AG10803 (cell line): Measurements from ENCODE around the gene TBC1D22A.
"Not testable (repeated sequence)": the region's sequence is repeated elsewhere in the genome, so short reads cannot be mapped to it uniquely, and the experiment has no call there.

Source experiments
- DNase-seq: peaks from one replicate; pipeline ENCODE4 v3.0.0; 2010; ENCODE audit warnings: low read depth
- H3K4me3 ChIP-seq: 2 replicates; pipeline ENCODE4 v1.5.1; 2011; ENCODE audit warnings: mild to moderate bottlenecking, low read length, control low read depth
- TF ChIP-seq, protein P1 (sequence below): conservative IDR thresholded peaks from 2 replicates; pipeline ENCODE4 v1.5.1; 2011; ENCODE audit warnings: mild to moderate bottlenecking, low read length, control low read depth, inconsistent platforms

Gene TBC1D22A

DNA sequence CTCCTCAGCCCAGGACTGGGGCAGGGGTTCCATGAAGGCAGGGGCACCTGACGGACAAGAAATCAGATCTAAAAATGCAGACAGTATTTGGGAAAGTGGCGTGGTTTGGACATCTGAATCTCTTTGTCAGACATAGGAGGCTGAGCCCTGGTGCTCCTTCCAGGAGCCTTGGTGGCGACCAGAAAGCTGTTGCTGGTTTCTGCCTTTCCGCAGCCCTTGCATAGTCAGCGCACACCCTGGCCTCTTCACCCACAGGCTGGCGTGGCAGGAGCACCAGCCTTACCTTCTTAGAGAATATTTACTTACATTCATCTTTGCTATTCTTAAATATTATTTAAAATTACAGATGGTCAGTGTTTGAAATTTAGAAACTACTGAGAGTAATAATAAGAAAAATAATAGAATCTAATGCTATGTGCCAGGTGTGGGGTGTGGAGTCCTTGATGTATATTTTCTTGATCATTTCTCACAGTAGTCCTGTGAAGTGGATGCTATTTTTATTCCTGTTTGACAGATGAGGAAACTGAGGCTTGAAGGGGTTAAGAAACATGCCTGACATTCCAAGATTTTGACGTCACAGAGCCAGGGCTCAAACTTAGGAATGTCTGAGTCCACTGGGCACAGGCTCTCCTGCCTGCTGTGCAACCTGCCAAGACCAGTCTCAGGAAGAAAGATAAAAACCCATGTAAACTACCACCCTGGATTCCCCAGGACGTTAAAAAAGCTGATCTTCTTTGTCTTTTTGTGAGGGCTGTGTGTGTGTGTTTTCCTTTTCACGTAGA lies 51.6 kb downstream of the TBC1D22A start:
- TF ChIP-seq, protein P1, sequence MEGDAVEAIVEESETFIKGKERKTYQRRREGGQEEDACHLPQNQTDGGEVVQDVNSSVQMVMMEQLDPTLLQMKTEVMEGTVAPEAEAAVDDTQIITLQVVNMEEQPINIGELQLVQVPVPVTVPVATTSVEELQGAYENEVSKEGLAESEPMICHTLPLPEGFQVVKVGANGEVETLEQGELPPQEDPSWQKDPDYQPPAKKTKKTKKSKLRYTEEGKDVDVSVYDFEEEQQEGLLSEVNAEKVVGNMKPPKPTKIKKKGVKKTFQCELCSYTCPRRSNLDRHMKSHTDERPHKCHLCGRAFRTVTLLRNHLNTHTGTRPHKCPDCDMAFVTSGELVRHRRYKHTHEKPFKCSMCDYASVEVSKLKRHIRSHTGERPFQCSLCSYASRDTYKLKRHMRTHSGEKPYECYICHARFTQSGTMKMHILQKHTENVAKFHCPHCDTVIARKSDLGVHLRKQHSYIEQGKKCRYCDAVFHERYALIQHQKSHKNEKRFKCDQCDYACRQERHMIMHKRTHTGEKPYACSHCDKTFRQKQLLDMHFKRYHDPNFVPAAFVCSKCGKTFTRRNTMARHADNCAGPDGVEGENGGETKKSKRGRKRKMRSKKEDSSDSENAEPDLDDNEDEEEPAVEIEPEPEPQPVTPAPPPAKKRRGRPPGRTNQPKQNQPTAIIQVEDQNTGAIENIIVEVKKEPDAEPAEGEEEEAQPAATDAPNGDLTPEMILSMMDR, result no peak
- peak; percentile 76 for DNase-seq

DNA sequence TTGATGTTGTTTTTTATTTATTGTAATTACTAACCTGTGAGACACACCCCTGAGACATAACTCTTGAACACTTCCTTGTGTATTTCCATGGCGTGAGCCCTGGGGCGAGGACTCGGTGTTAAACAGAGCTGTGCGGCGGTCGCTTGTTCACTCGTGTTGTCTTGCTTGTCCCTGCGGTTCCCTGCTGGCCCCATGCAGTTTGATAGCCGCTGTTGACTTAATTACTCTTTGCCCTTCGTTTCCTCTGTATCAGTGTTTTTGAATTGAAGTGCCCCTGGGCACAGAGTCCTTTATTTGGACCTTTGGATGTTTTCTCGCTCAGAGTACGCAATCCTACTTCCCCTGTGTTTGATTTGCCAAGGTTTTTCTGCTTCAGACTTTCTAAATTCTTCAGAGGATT lies 52.7 kb downstream of the TBC1D22A start:
- H3K4me3 ChIP-seq, result no peak overlapping the region
- DNase-seq, result no peak
- TF ChIP-seq, protein P1, result no peak

More for the DNA sequence above, 51.6 kb downstream of the TBC1D22A start:
- no peak overlapping the region for H3K4me3 ChIP-seq

DNA sequence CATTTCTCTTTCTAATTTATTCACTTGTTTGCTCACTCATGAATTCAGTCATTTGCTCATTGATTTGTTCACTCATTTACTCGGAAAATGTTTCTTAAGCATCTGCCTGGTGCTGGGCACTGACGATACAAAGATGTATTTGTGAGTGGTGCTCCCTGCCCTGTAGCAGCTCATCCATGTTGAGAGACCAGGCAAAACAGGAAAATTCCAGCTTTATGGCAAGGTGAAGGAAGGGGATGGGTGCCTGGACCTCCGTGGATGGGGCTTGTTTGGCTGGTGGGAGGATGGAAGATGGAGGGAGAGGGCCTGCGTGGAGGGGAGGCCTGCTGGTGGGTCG lies 53.1 kb downstream of the TBC1D22A start:
- H3K4me3 ChIP-seq, result no peak overlapping the region
- DNase-seq, result no peak
- TF ChIP-seq, protein P1, result no peak

DNA sequence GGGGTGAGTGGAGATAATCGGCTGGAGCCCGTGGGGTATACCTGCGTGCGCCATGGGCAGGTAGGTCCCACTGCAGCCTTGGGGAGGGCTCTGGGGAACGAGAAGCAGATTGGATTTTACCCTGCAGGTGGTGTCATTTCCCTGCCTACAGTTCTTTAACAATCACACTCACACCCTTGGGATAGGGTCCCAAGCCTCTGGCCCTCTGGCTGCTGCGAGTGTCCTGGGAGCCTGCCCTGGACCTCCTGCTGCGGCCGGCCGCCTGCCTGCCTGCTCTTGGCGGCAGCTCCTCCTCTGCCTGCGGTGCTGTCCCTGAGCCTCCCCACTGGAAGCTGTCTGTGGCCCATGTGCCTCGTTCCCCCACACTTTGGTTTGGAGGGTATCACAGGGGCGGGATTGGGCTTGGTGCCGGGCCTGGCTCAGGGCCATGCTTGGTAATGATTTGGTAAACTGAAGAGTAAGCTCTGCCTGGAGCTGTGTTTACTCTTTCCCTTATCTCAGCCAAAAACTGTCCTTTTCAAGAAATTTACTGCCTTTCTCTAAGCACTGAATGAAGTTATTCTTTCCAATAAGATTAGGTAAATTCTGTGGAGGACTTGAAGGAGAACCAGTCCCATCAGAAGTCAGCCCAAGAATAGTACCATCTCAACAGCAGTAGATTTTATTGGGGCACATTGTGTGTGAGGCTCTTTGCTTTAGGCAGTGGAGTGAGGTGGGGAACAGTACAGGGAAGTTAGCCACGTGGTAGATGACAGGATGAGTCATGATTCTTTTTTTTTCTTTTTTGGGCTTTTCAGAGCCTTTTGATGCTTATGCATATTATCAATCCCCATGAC lies 53.7 kb downstream of the TBC1D22A start:
- peak; percentile 30 for DNase-seq
- TF ChIP-seq, protein P1, result no peak
- no peak overlapping the region for H3K4me3 ChIP-seq

DNA sequence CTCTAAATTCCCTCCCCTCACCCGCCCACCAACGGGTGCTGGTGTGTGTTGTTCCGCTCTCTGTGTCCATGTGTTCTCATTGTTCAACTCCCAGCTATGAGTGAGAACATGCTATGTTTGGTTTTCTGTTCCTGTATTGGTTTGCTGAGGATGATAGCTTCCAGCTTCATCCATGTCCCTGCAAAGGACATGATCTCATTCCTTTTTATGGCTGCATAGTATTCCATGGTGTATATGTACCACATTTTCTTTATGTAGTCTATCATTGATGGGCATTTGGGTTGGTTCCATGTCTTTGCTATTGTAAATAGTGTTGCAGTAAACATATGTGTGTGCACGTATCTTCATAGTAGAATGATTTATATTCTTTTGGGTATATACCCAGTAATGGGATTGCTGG lies 54.9 kb downstream of the TBC1D22A start:
- not testable (repeated sequence) for H3K4me3 ChIP-seq, DNase-seq

DNA sequence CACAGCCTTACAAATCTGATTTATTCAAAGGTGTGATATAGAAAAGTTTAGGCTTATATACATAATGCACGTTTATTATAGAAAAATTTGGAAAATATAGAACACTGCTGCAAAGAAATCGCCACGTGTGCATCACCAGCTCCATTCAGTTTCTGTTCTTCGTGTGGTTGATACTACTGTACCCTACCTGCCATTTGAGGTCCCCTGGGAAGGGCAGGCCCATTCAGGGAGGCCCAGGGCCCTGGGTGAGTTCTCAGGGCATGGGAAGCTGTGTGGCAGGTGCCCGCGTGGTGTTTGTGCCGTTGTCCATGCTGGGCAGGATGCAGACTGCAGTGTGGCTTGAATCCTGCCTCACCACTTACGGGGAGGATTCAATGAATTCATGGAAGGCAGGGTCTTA lies 60.8 kb downstream of the TBC1D22A start:
- no peak for DNase-seq
- no peak overlapping the region for H3K4me3 ChIP-seq
- TF ChIP-seq, protein P1, result no peak

DNA sequence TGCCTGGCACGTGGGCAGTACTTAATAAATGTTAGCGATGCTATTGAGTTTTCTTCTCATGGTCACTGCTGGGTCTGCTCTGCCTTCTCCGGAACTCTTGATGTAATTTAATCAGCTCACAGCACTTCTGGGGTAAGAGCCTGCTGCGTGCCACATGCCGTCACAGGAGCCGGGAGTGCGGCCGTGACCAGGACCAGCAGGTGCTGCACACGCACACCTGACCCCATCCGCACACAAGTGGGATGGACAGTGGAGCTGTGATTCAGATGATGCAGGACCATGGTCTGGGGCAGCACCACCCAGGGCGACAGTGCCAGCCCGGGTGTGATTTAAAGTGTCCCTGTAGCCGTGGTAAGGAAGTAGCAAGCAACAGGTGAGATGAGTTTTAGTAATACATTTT lies 61.2 kb downstream of the TBC1D22A start:
- H3K4me3 ChIP-seq, result no peak overlapping the region
- TF ChIP-seq, protein P1, result no peak
- DNase-seq, result no peak
